Thoracic aorta (tissue), 2 donors: ENCODE measurements around the gene WFDC1. TPM values are rescaled to one million over a fixed set of nuclear protein-coding genes. Genes with fewer than 3 reads are reported as not detected.

Experiments used
- ATAC-seq: fragments of 150-250 bp; one replicate; pipeline ENCODE4 v1.8.0; 2017; ENCODE audit warnings: low read depth; ENCODE audit not compliant: insufficient number of reproducible peaks, low FRiP score
- DNase-seq: peaks from one replicate; pipeline ENCODE4 v3.0.0-alpha.2; 2020; ENCODE audit warnings: low spot score
- H3K27ac ChIP-seq, 2 donors: fragments of 200-600 bp; sonication (generic); 1 replicate in 1 of 2; 2 replicates in 1 of 2; pipeline ENCODE4 v1.5.1; 2016; ENCODE audit warnings: mild to moderate bottlenecking in 2 of 2, moderate library complexity in 2 of 2
- H3K27me3 ChIP-seq: fragments of 200-600 bp; sonication (generic); replicated peaks from 2 replicates; pipeline ENCODE4 v1.6.0; 2016; ENCODE audit warnings: mild to moderate bottlenecking; ENCODE audit not compliant: insufficient read depth
- H3K36me3 ChIP-seq: fragments of 200-600 bp; sonication (generic); one replicate; pipeline ENCODE4 v1.5.1; 2016
- H3K4me1 ChIP-seq, 2 donors: fragments of 200-600 bp; sonication (generic); 1 replicate in 1 of 2; 2 replicates in 1 of 2; pipeline versions ENCODE4 v1.5.1 to v1.6.0; 2016; ENCODE audit warnings: low read depth in 2 of 2, mild to moderate bottlenecking in 1 of 2; ENCODE audit not compliant: control insufficient read depth in 1 of 2
- H3K4me3 ChIP-seq: fragments of 200-600 bp; sonication (generic); 2 replicates; pipeline ENCODE4 v1.5.1; 2016; ENCODE audit warnings: mild to moderate bottlenecking
- H3K9me3 ChIP-seq: fragments of 200-600 bp; sonication (generic); 2 replicates; pipeline ENCODE4 v1.5.1; 2016
- CTCF ChIP-seq: fragments of 200-600 bp; sonication (generic); IDR thresholded peaks from one replicate; pipeline ENCODE4 v1.5.1; 2019; ENCODE audit warnings: antibody characterized with exemption
- total RNA-seq, 2 donors: library from RNA; depleted of rRNA; stranded (reverse); fragments of >200 nt; gene quantifications; one replicate each; pipeline versions ENCODE4 v1.1.0 to v1.2.3, GENCODE V29; 2016

WFDC1 gene
- total RNA-seq, 2 donors from 2014 or later: 4.6 to 203 TPM

- H3K9me3 ChIP-seq: no peaks in the 10 kb centered on the region
- no peak overlapping the region for H3K4me3 ChIP-seq
- DNase-seq: no peak
- H3K4me1 ChIP-seq: peaks cover 4 to 27% of the 10 kb centered on the region in 2 donors
- ATAC-seq: no peak
- no peak overlapping the region for H3K27ac ChIP-seq
- no peaks in the 10 kb centered on the region for H3K27me3 ChIP-seq
- no peaks in the 10 kb centered on the region for H3K36me3 ChIP-seq
- TF ChIP-seq CTCF: no peak
Measured at GRCh38 chr16:84299734-84300440, 5.2 kb downstream of the WFDC1 start.

GRCh38 chr16:84302111-84302954 is 7.7 kb downstream of the WFDC1 start:
- peaks cover 4 to 16% of the 10 kb centered on the region in 2 donors for H3K4me1 ChIP-seq
- no peaks in the 10 kb centered on the region for H3K9me3 ChIP-seq
- H3K27me3 ChIP-seq: no peaks in the 10 kb centered on the region
- peak overlapping the region; percentile 31 to 69 for H3K27ac ChIP-seq
- no peaks in the 10 kb centered on the region for H3K36me3 ChIP-seq
- TF ChIP-seq CTCF: no peak
- ATAC-seq (no peak), DNase-seq (no peak)
- no peak overlapping the region for H3K4me3 ChIP-seq

- ATAC-seq: peak; percentile 26
- Histone ChIP-seq H3K27me3 (no peaks in the 10 kb centered on the region), H3K4me1 (peaks cover 4 to 16% of the 10 kb centered on the region in 2 donors), H3K4me3 (peak overlapping the region; percentile 32), H3K27ac (peak overlapping the region; percentile 31 to 69), H3K36me3 (no peaks in the 10 kb centered on the region), H3K9me3 (no peaks in the 10 kb centered on the region)
- no peak for TF ChIP-seq CTCF
- DNase-seq: no peak
Measured at GRCh38 chr16:84303023-84303422, 8.3 kb downstream of the WFDC1 start.

DNA sequence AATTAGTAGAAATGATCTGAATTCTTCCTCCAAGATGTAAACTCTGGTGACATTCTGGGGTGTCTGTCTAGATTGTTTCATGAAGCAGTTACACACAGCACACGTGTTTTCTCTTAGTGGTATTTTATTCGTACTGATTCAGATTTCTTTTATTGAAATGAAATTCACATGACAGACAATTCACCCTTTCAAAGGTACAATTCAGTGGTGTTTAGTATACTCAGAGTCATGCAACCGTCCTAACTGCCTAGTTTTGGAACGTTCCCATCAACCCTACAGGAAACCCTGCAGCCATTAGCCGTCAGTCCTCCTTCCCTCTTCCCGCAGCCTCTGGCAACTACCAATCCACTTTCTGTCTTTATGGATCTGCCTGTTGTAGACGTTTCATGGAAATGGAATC is 8.8 kb downstream of the WFDC1 start:
- TF ChIP-seq CTCF: no peak
- no peak overlapping the region for H3K4me3 ChIP-seq
- no peaks in the 10 kb centered on the region for H3K27me3 ChIP-seq
- no peak for DNase-seq
- H3K36me3 ChIP-seq: no peaks in the 10 kb centered on the region
- peak overlapping the region; percentile 31 to 69 for H3K27ac ChIP-seq
- peaks cover 4 to 16% of the 10 kb centered on the region in 2 donors for H3K4me1 ChIP-seq
- no peaks in the 10 kb centered on the region for H3K9me3 ChIP-seq
- ATAC-seq: no peak

GRCh38 chr16:84306564-84306963 is 11.9 kb downstream of the WFDC1 start:
- ATAC-seq (no peak), DNase-seq (no peak)
- peaks cover 4 to 16% of the 10 kb centered on the region in 2 donors for H3K4me1 ChIP-seq
- no peak overlapping the region for H3K4me3 ChIP-seq
- no peaks in the 10 kb centered on the region for H3K9me3 ChIP-seq
- no peaks in the 10 kb centered on the region for H3K27me3 ChIP-seq
- TF ChIP-seq CTCF: no peak
- no peaks in the 10 kb centered on the region for H3K36me3 ChIP-seq
- H3K27ac ChIP-seq: no peak overlapping the region
